Fibroblast of skin of back (primary cell): ENCODE results near the gene BEND2. TPM values are rescaled to one million over a fixed set of nuclear protein-coding genes. Genes with fewer than 3 reads are reported as not detected.
"Not testable (repeated sequence)": the region's sequence is repeated elsewhere in the genome, so short reads cannot be mapped to it uniquely, and the experiment has no call there.

Experiments
- DNase-seq: peaks from one replicate; pipeline ENCODE4 v3.0.0-alpha.2; 2013
- polyA plus RNA-seq, 2 experiments: library from polyadenylated mRNA; unstranded; fragments of 120-200 nt; gene quantifications; one replicate each; pipeline ENCODE4 v1.2.1, GENCODE V29; 2013; ENCODE audit not compliant: insufficient read length in 2 of 2

Gene BEND2
- polyA plus RNA-seq (2013, experiment 1 of 2; ENCODE audit: insufficient read length) = not detected
- polyA plus RNA-seq (2013, experiment 2 of 2; ENCODE audit: insufficient read length) = not detected

GRCh38 chrX:18220786-18221185, at the start of gene BEND2:
Gene BEND2, minus strand, starts transcription at chrX:18220886. Its CDS starts 136 bp downstream, at chrX:18220750.
- DNase-seq = no peak

- DNase-seq = no peak
Measured at GRCh38 chrX:18255059-18255458, 34.4 kb upstream of the BEND2 start.

- peak; percentile 4 for DNase-seq
Measured at GRCh38 chrX:18252644-18253359, 32.1 kb upstream of the BEND2 start.

GRCh38 chrX:18229646-18230045, 9.0 kb upstream of the BEND2 start:
- DNase-seq = not testable (repeated sequence)

- DNase-seq = no peak
Measured at GRCh38 chrX:18228069-18228468, 7.4 kb upstream of the BEND2 start.

GRCh38 chrX:18227458-18227857, 6.8 kb upstream of the BEND2 start:
- no peak for DNase-seq

GRCh38 chrX:18210470-18210869, 10.2 kb downstream of the BEND2 start:
- DNase-seq = peak; percentile 2

GRCh38 chrX:18206657-18207056, 14.0 kb downstream of the BEND2 start:
- DNase-seq = no peak

GRCh38 chrX:18203631-18204030, 17.1 kb downstream of the BEND2 start:
- no peak for DNase-seq

- DNase-seq = no peak
Measured at GRCh38 chrX:18194688-18195087, 26.0 kb downstream of the BEND2 start.

- DNase-seq = no peak
Measured at GRCh38 chrX:18179446-18179845, 41.2 kb downstream of the BEND2 start.

- DNase-seq = no peak
Measured at GRCh38 chrX:18174971-18175370, 45.7 kb downstream of the BEND2 start.

- DNase-seq = no peak
Measured at GRCh38 chrX:18174209-18174608, 46.5 kb downstream of the BEND2 start.

GRCh38 chrX:18173494-18174180, 47.0 kb downstream of the BEND2 start:
- DNase-seq = no peak

- DNase-seq = no peak
Measured at GRCh38 chrX:18172970-18173369, 47.7 kb downstream of the BEND2 start.

- no peak for DNase-seq
Measured at GRCh38 chrX:18170910-18171309, 49.8 kb downstream of the BEND2 start.

- no peak for DNase-seq
Measured at GRCh38 chrX:18166068-18166467, 54.6 kb downstream of the BEND2 start.

GRCh38 chrX:18160369-18160768, 60.3 kb downstream of the BEND2 start:
- no peak for DNase-seq

GRCh38 chrX:18158963-18159362, 61.7 kb downstream of the BEND2 start:
- no peak for DNase-seq

- DNase-seq = no peak
Measured at GRCh38 chrX:18151649-18152048, 69.0 kb downstream of the BEND2 start.

GRCh38 chrX:18151157-18151556, 69.5 kb downstream of the BEND2 start:
- DNase-seq = no peak

GRCh38 chrX:18149454-18149853, 71.2 kb downstream of the BEND2 start:
- no peak for DNase-seq

GRCh38 chrX:18146954-18147353, 73.7 kb downstream of the BEND2 start:
- peak; percentile 16 for DNase-seq

- DNase-seq = no peak
Measured at GRCh38 chrX:18146009-18146408, 74.7 kb downstream of the BEND2 start.
